HUDEP-2 (cell line): ENCODE data around the gene PAQR5.

ENCODE experiments used
- DNase-seq, 76 experiments: peaks; one replicate each; lab custom pipeline; 2025; ENCODE audit not compliant: unreplicated experiment in 76 of 76; lab: John Stamatoyannopoulos, UW

Gene PAQR5

DNA sequence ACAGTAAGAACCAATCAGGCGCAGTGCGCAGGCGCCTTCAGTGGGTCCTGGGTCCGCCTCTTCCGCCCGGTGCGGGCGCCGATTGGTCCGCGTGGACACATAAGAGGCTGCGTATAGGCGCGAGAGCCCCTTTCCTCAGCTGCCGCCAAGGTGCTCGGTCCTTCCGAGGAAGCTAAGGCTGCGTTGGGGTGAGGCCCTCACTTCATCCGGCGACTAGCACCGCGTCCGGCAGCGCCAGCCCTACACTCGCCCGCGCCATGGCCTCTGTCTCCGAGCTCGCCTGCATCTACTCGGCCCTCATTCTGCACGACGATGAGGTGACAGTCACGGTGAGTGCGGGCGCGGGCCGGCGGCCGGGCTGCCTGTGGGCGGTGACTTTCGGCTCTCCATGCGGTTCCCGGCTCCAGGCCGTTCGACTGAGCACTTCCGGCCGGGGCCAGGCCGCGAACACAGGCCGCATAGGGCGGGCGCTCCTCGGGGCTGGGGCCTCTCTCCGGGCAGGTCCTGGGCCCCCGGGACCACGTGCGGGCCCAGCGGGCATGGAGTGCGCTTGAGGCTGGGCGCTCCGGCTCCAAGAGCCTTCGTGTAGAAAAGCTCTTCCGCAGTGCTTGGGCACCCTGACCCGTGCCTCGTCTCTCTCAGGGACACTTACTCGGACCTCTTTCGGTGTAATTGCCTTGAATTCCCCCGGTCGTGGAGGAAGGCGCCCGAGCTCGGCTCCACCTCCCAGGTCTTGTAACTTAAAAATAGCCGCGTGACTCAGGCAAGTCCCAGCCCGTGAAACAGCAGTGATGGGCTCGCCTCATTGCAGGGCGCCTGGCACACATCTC, 154.2 kb downstream of the PAQR5 start, which contains the start of gene RPLP1:
TSS of gene RPLP1 (plus strand) at position 127 of the 830 bp plus-strand sequence. CDS start at position 258, 131 bp downstream.
- DNase-seq: peak in 75 of 76 experiments; percentile 42 to 94 (median 88)

DNA sequence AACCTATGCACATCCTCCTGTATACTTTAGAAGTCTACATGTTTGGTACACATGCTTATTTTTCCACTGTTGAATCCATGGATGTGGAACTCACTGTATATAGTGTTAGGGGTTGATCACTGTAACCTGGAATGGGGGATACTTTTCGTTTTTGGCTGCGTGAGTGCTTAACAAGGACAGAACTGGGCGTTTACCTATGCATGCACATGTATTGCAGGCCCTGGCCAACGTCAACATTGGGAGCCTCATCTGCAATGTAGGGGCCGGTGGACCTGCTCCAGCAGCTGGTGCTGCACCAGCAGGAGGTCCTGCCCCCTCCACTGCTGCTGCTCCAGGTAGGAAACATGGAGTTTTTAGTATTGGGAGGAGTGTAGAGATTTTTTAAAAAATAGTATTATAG, 156.2 kb downstream of the PAQR5 start:
- peak in 4 of 76 experiments; percentile 6 to 28 (median 7) for DNase-seq

DNA sequence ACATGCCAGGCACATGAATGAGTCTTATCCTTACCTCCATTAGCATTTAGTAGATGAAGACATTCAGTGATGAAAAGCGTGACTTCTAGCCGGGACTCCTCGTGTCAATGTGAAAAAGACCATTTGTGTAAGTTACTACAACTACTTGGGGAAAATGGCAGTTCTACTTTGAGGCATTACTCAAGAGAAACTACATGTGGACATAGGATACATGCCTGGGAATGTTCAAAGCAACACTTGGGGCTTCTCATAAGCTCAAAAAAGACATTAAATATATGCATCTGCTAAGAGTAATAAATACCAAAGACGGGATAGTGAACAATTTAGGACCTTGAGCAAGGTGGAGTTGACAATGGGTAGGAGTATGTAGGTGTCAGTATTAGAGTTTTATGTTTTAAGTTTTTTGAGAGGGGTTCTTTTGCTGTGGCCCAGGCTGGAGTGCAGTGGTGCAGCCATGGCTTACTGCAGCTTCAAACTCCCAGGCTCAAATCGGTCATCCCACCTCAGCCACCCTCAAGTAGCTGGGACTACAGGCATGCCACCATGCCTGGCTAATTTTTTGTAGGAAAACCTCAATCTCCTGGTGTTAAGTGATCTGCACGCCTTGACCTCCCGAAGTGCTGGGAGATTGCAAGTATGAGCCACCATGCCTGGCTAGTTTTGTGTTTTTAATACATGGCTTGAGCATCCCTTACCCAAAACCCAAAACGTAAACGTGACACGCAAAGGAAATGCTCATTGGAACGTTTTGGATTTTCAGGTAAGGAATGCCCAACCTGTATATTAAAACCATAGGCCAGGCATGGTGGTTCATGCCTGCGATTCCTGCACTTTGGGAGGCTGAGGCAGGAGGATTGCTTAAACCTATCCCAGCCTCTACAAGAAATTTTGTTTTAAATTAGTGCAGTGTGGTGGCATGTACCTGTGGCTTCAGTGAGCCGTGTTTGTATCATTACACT, 157.8 kb downstream of the PAQR5 start:
- peak in 1 of 76 experiments; percentile 32 for DNase-seq
